ENCODE data around the gene CACNA1H. TPM values are rescaled to one million over a fixed set of nuclear protein-coding genes. Genes with fewer than 3 reads are reported as not detected.

Gene CACNA1H
- total and polyA plus RNA-seq, 2 of the 4 experiments (the other 2 are of a cell fraction) = 1.6 to 5.8 TPM

DNA sequence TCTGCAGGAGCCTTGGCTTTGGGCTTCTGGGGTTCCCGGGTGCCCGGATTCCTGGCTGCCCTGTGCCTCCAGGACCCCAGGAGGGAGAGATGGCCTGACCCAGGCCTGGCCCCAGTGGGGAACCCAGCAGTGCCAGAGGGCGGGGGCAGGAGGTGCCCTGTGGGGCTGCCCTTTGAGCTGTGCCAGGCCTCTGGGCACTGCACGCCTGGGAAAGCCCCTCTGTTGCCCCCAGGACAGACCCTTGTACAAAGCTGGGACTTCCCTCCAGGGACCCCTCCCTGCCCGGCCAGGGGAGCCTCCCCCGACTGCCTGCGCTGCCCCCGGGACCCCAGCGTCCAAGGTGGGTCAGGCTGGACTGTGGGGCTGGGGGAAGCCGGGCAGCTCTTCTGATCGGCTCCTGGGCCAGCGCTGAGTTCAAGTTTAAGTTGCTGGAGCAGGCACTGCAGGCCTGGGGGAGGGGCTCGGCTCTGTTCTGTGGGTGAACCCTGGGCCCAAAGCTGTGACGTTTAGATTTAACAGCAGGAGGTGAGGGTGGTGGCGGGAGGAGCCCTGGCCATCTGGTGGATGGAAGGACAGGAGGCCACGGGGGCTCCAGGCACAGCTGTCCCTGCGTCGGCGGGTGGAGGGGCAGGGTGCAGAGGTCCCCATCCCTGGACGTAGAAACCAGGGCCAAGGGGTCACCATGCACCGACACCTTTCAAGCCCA is 29.2 kb upstream of the CACNA1H start:
- no TSS peak for BruUV-seq (replicated peaks)
- POLR2A ChIA-PET (ENCODE audit: unreplicated experiment) = no interaction called here

More for the DNA sequence above, 29.2 kb upstream of the CACNA1H start:
- TF ChIP-seq CHD1 (IDR thresholded peaks at IDR 0.05; ENCODE audit: low read depth, low read length) (no peak), BHLHE40 (IDR thresholded peaks at IDR 0.05; ENCODE audit: low read depth, low read length) (no peak), MAFK (IDR thresholded peaks at IDR 0.05; ENCODE audit: low read depth, low read length) (no peak), RCOR1 (IDR thresholded peaks at IDR 0.05; ENCODE audit: insufficient replicate concordance, low read length) (no peak), SMC3 (IDR thresholded peaks at IDR 0.05; ENCODE audit: low read depth, low read length) (no peak)
- TF ChIP-seq, protein P1, sequence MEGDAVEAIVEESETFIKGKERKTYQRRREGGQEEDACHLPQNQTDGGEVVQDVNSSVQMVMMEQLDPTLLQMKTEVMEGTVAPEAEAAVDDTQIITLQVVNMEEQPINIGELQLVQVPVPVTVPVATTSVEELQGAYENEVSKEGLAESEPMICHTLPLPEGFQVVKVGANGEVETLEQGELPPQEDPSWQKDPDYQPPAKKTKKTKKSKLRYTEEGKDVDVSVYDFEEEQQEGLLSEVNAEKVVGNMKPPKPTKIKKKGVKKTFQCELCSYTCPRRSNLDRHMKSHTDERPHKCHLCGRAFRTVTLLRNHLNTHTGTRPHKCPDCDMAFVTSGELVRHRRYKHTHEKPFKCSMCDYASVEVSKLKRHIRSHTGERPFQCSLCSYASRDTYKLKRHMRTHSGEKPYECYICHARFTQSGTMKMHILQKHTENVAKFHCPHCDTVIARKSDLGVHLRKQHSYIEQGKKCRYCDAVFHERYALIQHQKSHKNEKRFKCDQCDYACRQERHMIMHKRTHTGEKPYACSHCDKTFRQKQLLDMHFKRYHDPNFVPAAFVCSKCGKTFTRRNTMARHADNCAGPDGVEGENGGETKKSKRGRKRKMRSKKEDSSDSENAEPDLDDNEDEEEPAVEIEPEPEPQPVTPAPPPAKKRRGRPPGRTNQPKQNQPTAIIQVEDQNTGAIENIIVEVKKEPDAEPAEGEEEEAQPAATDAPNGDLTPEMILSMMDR (conservative IDR thresholded peaks at IDR 0.05; ENCODE audit: low read depth, low read length) = no peak
- H3K4ac ChIP-seq (ENCODE audit: low read depth, low read length) = no peak overlapping the region
- WGBS, 2 experiments (ENCODE audit: extremely low coverage in 2 of 2, insufficient read length in 1 of 2) = 55% methylated on average over 8 of the region's 21 CpGs; no CpG with 5 or more reads in 1 of the 2 experiments
- no peak overlapping the region for H3K56ac ChIP-seq (ENCODE audit: extremely low read depth, insufficient read depth, low read length)
- peaks cover 12% of the 10 kb centered on the region; the same call in 1 of the 2 replicates for H3K27me3 ChIP-seq (ENCODE audit: control insufficient read depth, insufficient read depth, low read length)
- no peaks in the 10 kb centered on the region for H3K9me1 ChIP-seq (ENCODE audit: insufficient read depth, low read length)
- H3K23ac ChIP-seq (ENCODE audit: low read depth, low read length) = no peak overlapping the region
- no peaks in the 10 kb centered on the region for H3K79me1 ChIP-seq (ENCODE audit: low read depth in 1 of 2, low read length in 2 of 2)
- H2AFZ ChIP-seq (replicated peaks; ENCODE audit: low read length, poor library complexity) = no peak overlapping the region
- H2AK5ac ChIP-seq (ENCODE audit: low read depth, low read length) = no peak overlapping the region
- DNase-seq = no peak
- H4K91ac ChIP-seq (ENCODE audit: insufficient read depth, low read depth, low read length) = no peak overlapping the region
- H3K14ac ChIP-seq (replicated peaks; ENCODE audit: low read depth, low read length) = no peak overlapping the region
- in situ Hi-C loops (cut with MboI; ENCODE audit: low sequenced_read_pairs) = no loop called here
- H3K36me3 ChIP-seq (ENCODE audit: control insufficient read depth, insufficient read depth, low read length) = no peaks in the 10 kb centered on the region
- H3K9ac ChIP-seq (ENCODE audit: low read depth, low read length) = no peak overlapping the region
- H4K8ac ChIP-seq (ENCODE audit: low read depth in 2 of 2, low read length in 2 of 2) = no peak overlapping the region
- ATAC-seq (ENCODE audit: low read depth) = no peak
- H2BK20ac ChIP-seq (ENCODE audit: low read depth, low read length) = no peak overlapping the region
- H2BK5ac ChIP-seq (ENCODE audit: low read depth, low read length, poor library complexity, severe bottlenecking) = no peak overlapping the region
- dilution Hi-C loops (cut with HindIII; ENCODE audit: low sequenced_read_pairs, unreplicated experiment) = no loop called here
- no peak overlapping the region for H2BK15ac ChIP-seq (ENCODE audit: low read depth, low read length)
- H2BK120ac ChIP-seq (ENCODE audit: low read depth, low read length) = no peak overlapping the region
- no peak overlapping the region for H4K5ac ChIP-seq (ENCODE audit: low read depth, low read length)
- intact Hi-C loops (cut with micrococcal nuclease) = no loop called here
- no peak overlapping the region for H2AK9ac ChIP-seq (replicated peaks; ENCODE audit: low read depth, low read length, poor library complexity)
- CTCF ChIA-PET = no interaction called here
- H3K18ac ChIP-seq (ENCODE audit: low read depth, low read length) = no peak overlapping the region
- peaks cover 2% of the 10 kb centered on the region; the same call in 1 of the 2 replicates for H3K4me1 ChIP-seq (ENCODE audit: control insufficient read depth, insufficient read depth, low read length)
- no peak overlapping the region for H3K4me2 ChIP-seq (ENCODE audit: low read depth, low read length)
- no peaks in the 10 kb centered on the region for H3K9me3 ChIP-seq (ENCODE audit: control insufficient read depth, insufficient read depth, low read length)
- no peak overlapping the region for H3K27ac ChIP-seq (ENCODE audit: insufficient read depth, low read length)
- no peak overlapping the region for H3K4me3 ChIP-seq (ENCODE audit: insufficient read depth, low read depth, low read length)
- H4K20me1 ChIP-seq (ENCODE audit: insufficient read depth, low read length) = no peaks in the 10 kb centered on the region
